HG03045 (cell line): ENCODE measurements around the gene ROPN1B.
"Not testable (repeated sequence)": the region's sequence is repeated elsewhere in the genome, so short reads cannot be mapped to it uniquely, and the experiment has no call there.

Source experiments
- ATAC-seq: cut with Tn5 transposase; IDR thresholded peaks from one replicate; pipeline ENCODE4 v1.9.1; 2021; ENCODE audit warnings: mild to moderate bottlenecking, moderate library complexity; ENCODE audit not compliant: unreplicated experiment

ROPN1B gene

GRCh38 chr3:125968701-125969592, at the start of gene ROPN1B:
Gene ROPN1B, plus strand, starts transcription at chr3:125969178. Its CDS starts 2,877 bp downstream, at chr3:125972055.
- ATAC-seq = not testable (repeated sequence)

- not testable (repeated sequence) for ATAC-seq
These were observed 48.8 kb upstream of the ROPN1B start for GRCh38 chr3:125920191-125920590.

GRCh38 chr3:125920751-125921279, 48.2 kb upstream of the ROPN1B start:
- not testable (repeated sequence) for ATAC-seq

DNA sequence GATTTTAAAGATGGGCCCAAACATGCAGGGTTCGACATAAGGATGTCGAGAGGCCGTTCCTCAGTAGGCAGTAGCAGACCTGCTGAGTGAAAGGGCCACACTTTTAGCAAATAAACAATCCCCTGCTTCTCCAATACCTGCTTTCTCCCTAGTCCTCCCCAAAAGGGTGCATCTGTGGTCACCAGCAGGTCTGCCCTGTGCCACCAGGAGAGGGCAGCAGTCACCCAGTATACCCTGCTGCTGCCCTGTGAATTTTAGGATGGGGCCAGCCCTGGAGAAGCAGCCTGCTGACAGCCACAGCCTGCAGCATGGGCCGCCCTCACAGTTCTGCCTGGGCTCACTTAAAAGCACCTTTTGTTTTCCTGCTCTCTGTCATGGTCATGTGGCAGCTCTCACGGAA, 47.3 kb upstream of the ROPN1B start:
- not testable (repeated sequence) for ATAC-seq

DNA sequence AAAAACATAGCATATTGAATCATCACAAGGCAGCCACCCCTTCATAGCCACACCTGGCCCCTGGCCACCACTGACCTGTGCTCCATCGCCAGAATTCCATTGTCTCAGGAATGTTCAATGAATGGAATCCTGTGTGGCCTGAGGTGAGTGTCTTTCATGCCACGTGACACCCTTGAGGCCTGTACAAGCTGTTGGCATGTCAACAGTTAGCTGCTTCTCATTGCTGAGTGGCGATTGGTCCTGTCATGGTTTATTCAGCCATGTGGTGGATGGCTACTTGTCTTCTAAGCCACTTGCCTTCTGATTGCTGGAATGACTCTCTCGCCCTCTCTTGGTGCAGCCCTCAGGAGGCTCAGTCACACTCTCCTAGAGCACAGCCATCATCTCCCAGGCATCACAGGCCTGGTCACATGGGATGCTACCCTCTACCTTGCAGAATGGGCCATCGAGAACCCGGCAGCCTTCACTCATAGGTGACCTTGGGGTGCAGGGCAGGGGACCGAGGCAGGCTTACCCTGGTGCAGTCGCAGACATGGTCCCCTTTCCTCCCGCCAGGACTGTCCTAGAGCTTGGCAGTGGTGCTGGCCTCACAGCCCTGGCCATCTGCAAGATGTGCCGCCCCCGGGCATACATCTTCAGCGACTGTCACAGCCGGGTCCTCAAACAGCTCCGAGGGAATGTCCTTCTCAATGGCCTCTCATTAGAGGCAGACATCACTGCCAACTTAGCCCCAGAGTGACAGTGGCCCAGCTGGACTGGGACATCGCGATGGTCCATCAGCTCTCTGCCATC, 45.5 kb upstream of the ROPN1B start:
- not testable (repeated sequence) for ATAC-seq

GRCh38 chr3:125924276-125924675, 44.7 kb upstream of the ROPN1B start:
- not testable (repeated sequence) for ATAC-seq

DNA sequence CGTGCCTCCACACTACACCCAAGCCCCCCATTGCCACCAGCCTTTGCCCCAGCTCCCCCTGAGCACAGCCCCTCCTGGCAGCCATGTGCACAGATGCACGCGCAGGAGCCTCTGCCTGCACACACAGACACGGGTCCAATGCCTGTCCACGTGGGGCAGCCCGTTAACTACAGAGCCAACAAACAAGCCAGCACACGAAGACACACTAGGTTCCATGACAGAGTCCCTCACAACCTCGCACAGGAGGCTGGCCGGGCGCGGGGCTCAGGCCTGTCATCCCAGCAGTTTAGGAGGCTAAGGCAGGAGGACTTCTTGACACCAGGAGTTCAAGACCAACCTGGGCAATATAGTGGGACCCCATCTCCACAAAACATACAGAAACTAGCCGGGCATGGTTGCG, 43.3 kb upstream of the ROPN1B start:
- not testable (repeated sequence) for ATAC-seq

DNA sequence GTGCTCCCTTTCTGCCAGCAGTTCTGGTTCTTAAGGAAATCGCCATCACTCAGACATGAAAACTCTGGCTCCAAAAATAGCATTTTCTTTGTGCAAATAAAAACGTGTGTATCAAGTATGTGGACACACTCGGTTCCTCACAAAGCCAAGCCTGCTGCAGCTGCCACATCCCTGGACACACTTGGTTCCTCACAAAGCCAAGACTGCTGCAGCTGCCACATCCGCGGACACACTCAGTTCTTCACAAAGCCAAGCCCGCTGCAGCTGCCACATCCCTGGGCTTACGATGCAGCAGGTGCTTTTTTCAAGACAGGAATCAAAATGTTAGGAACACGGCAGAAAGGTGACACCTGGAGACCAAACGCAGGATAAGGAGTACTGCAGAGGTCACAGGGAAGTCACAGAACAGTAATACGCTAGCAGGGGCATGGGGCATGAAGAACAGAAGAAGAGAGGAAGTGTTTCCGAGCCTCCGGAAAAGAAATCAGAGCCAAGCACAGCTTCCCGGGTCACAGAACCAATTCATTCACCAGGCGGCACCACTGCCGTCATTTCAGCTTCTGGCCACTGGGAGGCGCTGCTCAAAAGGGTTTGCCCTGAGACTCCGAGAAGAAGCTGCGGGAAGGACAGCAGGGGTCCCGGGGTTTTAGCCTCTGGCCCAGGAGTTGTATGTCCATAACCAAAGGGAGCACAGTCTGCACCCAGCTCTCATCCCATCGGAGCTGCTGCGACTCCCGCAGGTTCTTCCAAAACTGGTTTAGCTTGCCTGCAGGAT, 40.0 kb upstream of the ROPN1B start:
- not testable (repeated sequence) for ATAC-seq

DNA sequence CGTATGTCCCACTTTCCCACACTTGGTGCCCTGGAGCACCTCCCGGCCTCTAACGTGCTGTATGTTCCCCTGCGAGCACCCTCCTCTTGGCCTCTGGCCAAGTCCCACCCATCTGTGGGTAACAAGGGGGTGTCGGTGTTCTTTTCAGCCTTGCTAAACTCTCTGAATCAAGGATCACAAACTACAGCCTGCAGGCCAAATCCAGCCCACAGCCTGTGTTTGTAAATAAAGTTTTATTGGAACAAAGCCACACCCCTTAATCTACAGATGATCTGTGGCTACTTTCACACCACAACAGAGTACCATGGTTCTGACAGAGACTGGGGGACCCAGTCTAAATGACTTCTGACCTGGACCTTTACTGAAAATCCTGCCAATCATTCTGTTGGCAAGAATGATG, 39.2 kb upstream of the ROPN1B start:
- ATAC-seq = not testable (repeated sequence)

DNA sequence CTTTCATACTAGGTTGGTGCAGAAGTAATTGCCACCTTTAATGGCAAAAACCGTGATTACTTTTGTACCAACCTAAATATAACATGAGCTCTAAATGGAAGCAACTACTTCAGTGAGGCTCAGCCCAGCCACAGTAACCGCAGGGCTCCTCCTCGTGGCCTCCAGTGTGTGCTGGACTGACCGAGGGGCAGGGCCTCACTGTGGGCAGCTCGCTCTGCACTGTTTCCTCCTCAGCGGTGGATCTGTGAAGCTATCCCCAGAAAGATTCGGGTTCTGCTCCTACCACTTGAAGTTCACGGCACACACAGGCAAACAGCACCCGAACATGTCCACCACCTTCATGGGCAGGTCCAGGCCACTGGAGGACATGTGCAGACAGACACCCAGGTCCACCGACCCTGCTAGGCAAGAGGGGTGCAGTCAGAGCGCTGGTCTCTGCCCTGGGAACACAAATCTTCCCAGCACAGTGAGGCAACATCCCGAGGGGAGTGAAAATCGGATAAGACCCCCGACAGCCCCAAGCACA, 37.6 kb upstream of the ROPN1B start:
- not testable (repeated sequence) for ATAC-seq

DNA sequence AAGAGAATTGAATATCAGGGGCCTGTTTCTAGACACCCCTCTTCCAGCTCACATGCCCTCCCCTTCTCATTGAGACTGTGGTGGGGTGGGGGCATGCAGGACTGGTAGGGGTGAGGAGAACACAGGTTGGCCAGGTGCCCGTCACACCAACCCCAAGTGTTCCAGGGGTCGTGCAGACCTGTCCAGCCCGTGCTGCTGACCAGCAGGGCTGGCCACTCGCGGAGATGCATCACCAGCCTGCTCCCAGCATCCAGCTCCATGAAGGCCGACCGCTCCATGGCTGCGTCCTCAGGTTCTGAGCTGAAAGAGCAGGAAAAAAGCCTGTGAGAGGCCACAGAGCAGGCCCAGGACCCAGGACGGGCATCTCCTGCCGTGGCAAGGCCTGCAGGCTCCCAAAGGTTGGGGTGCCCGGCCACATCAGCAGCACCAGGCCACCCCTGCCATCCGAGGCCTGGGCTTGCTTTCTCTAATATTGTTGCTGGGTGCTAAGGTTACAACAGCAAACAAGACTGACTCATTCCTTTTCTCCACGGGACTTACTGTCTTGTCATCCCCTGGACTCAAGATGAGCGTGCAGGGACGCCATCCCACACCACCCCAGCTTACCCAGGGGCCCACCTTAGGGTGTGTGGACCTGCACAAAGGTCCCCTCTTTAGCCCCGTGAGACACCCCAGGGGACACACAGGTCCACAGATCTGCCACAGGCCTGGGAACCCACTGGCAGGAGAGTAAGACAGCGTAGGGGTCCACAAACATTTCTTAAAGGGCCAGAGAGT, 35.4 kb upstream of the ROPN1B start:
- not testable (repeated sequence) for ATAC-seq

GRCh38 chr3:125935252-125935874, 33.6 kb upstream of the ROPN1B start:
- not testable (repeated sequence) for ATAC-seq

DNA sequence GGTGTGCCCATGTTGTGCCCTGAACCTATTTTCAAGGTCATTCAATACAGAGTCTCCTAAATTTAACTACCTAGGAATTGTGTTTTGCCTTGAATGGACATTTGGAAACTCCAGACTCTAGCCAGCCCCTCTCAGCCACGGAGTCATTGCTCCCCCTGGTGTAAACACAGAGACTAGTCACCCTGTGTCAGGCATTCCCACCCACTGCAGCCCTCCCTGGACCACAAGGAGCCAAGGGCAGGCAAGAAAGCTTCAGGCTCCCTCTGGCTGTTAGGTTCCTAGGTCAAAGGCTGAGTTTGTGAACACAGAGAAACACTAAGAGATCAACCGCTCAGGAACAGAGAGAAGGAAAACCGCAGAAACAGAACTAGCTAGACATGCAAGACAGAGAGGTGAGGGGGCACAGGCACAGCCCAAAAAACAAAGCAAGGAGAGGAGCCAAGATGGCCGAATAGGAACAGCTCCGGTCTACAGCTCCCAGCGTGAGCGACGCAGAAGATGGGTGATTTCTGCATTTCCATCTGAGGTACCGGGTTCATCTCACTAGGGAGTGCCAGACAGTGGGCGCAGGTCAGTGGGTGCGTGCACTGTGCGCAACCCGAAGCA, 32.7 kb upstream of the ROPN1B start:
- not testable (repeated sequence) for ATAC-seq

- not testable (repeated sequence) for ATAC-seq
These were observed 32.1 kb upstream of the ROPN1B start for GRCh38 chr3:125936891-125937290.

DNA sequence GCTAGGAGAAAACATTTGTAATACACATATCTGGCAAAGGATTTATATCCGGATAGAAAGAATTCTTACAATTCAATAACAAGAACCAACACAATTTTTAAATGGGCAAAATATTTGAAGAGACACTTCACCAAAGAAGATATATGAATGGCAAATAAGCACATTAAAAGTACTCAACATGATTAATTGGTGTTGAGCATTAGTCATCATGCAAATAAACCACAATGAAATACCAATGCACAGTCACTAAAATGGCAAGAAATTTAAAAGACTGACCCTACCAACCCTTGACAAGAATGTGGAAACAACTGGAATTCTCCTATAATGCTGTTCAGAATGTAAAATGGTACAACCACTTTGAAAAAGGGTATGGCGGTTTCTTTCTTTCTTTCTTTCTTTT, 21.2 kb upstream of the ROPN1B start:
- ATAC-seq = not testable (repeated sequence)

DNA sequence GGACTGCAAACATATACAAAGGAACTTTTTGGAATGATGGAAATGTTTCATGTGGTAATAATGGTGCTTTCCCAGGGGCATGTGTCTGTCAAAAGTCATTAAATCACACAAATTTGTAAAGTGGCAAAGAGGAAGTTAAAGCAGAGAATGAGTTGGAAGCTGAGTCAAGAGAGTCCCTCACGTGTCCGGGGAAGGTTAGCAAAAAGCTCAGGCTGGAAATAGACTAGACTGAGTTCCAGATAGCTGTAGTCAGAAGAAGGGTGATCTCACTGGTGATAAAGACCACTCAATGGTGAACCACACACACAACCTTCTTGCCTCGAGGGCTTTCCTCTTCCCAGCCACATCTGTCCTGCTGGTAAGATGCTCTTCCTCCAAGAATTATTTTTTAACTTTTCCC, 20.1 kb upstream of the ROPN1B start:
- ATAC-seq = not testable (repeated sequence)

- ATAC-seq = not testable (repeated sequence)
These were observed 17.8 kb upstream of the ROPN1B start for GRCh38 chr3:125951176-125951575.

DNA sequence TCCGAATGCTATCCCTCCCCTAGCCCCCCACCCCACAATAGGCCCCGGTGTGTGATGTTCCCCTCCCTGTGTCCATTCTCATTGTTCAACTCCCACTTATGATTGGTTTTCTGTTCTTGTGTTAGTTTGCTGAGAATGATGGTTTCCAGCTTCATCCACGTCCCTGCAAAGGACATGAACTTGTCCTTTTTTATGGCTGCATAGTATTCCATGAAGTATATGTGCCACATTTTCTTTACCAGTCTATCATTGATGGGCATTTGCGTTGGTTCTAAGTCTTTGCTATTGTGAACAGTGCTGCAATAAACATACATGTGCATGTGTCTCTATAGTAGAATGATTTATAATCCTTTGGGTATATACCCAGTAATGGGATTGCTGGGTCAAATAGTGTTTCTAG, 12.0 kb upstream of the ROPN1B start:
- not testable (repeated sequence) for ATAC-seq
